Measurements from ENCODE around the gene FIP1L1.

FIP1L1 gene

GRCh38 chr4:53501561-53501960 lies 124.1 kb downstream of the FIP1L1 start:
- DNase-seq (ENCODE audit: low read depth in 2 of 2): no peak

GRCh38 chr4:53502094-53502493 lies 124.7 kb downstream of the FIP1L1 start:
- DNase-seq (ENCODE audit: low read depth in 2 of 2): no peak

- DNase-seq (ENCODE audit: low read depth in 2 of 2): no peak
Observed at GRCh38 chr4:53505947-53506346, 128.5 kb downstream of the FIP1L1 start.

GRCh38 chr4:53507058-53507457 lies 129.6 kb downstream of the FIP1L1 start:
- no peak for DNase-seq (ENCODE audit: low read depth in 2 of 2)

GRCh38 chr4:53507671-53508286 lies 130.3 kb downstream of the FIP1L1 start:
- no peak for DNase-seq (ENCODE audit: low read depth in 2 of 2)

- no peak for DNase-seq (ENCODE audit: low read depth in 2 of 2)
Observed at GRCh38 chr4:53508446-53508845, 131.0 kb downstream of the FIP1L1 start.

GRCh38 chr4:53510321-53510720 lies 132.9 kb downstream of the FIP1L1 start:
- no peak for DNase-seq (ENCODE audit: low read depth in 2 of 2)
